Activated CD4-positive, alpha-beta T cell treated with anti-CD3 and anti-CD28 coated beads for 36 hours (primary cell): ENCODE measurements around the gene GPATCH4. TPM values are rescaled to one million over a fixed set of nuclear protein-coding genes. Genes with fewer than 3 reads are reported as not detected.

Experiments
- ATAC-seq: fragments of 200-7000 bp; cut with Tn5 transposase; one replicate; pipeline ENCODE4 v1.10.0; 2021; ENCODE audit warnings: mild to moderate bottlenecking, moderate library complexity
- CTCF ChIA-PET: fragments of 350-600 bp; sonication (Branson Sonifier 250); formaldehyde crosslinking; loops from one replicate; lab custom pipeline; 2021; ENCODE audit warnings: antibody characterized with exemption; lab: Charles Lee
- POLR2A ChIA-PET: fragments of 350-600 bp; sonication (Branson Sonifier 250); formaldehyde crosslinking; loops from one replicate; lab custom pipeline; 2021; ENCODE audit warnings: antibody characterized with exemption, inconsistent platforms; lab: Charles Lee
- DNase-seq: peaks from one replicate; pipeline ENCODE4 v3.0.0-alpha.2; 2020
- H3K27ac Mint-ChIP-seq: one replicate; pipeline ENCODE4 v1.8.0; 2021; ENCODE audit warnings: mixed read lengths
- H3K27me3 Mint-ChIP-seq: one replicate; pipeline ENCODE4 v1.8.0; 2021; ENCODE audit warnings: mixed read lengths
- H3K36me3 Mint-ChIP-seq: one replicate; pipeline ENCODE4 v1.8.0; 2021; ENCODE audit warnings: low read depth, mixed read lengths
- H3K4me1 Mint-ChIP-seq: one replicate; pipeline ENCODE4 v1.8.0; 2021; ENCODE audit warnings: mixed read lengths
- H3K4me3 Mint-ChIP-seq: one replicate; pipeline ENCODE4 v1.8.0; 2021; ENCODE audit warnings: mild to moderate bottlenecking, moderate library complexity, mixed read lengths
- H3K9me3 Mint-ChIP-seq: one replicate; pipeline ENCODE4 v1.8.0; 2021; ENCODE audit warnings: low read depth, mixed read lengths
- intact Hi-C, 2 experiments: fragments of 100-400 bp; cut with DNase I in 1 of 2; cut with micrococcal nuclease in 1 of 2; formaldehyde crosslinking; loops; one replicate each; pipeline versions ENCODE4 v1.14.2 to v1.15.1; 2022 to 2024; cut with DNase I, micrococcal nuclease
- total RNA-seq, 2 experiments: library from RNA; stranded (reverse); gene quantifications; one replicate each; pipeline ENCODE4 v1.2.3, GENCODE V29; 2021

GPATCH4 gene
- total RNA-seq, 2 experiments from 2014 or later: 38.5 to 48.7 TPM

DNA sequence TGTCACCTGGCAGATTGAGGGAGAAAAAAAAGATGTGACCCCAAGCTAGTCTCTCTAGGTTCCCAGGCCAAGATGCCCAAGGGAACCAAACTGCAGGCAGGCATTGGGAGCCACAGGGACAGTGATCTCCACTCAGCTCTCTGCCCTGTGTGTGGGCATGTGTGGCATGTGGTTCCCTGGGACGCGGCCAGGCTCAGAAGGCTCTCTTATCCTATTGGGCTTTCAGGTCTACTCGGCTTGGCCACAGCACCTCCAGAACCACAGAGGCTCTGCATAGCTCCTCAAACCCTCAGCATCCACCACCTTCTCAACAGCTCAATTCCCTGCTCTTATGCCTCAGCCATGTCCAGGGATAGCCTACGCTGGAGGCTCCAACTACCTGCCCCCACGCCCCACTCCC lies 50.9 kb downstream of the GPATCH4 start:
- intact Hi-C loops: loop anchor here in 1 of 2 experiments (10.0 kb wide), 1 partner anchor 176 kb away; no protein-coding TSS in a partner anchor
- H3K36me3 Mint-ChIP-seq: no peaks in the 10 kb centered on the region
- DNase-seq (no peak), ATAC-seq (no peak)
- ChIA-PET POLR2A (interaction anchor here (1.0 kb wide), 1 partner anchor 45 kb away, joined by 7 read pairs; no protein-coding TSS in a partner anchor), CTCF (interaction anchor here (1.3 to 1.5 kb wide), 2 partner anchors 54 to 70 kb away, joined by 3 to 7 read pairs; no protein-coding TSS in a partner anchor)
- H3K4me3 Mint-ChIP-seq: no peak overlapping the region
- no peak overlapping the region for H3K27ac Mint-ChIP-seq
- no peaks in the 10 kb centered on the region for H3K9me3 Mint-ChIP-seq
- no peaks in the 10 kb centered on the region for H3K27me3 Mint-ChIP-seq
- peaks cover 4% of the 10 kb centered on the region for H3K4me1 Mint-ChIP-seq

DNA sequence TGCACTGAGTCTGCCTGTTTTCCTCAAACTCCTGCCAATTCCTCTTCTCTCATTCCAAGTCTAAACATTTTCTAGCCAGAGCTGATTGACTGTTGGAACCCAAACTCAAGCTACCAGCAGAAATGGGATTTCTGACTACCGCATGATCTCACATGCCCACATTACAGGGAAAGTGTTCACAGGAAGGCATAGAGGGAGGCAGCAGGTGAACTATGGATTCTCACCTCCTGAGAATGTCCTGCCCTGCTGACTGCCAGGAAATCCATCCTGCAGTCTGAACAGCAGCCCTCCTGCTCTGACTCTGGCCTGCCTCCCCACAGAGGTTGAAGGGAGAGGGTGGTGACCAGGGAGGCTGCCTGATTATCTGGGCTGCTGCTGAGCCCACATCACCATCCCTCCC lies 51.4 kb downstream of the GPATCH4 start:
- ATAC-seq: no peak
- H3K4me3 Mint-ChIP-seq: no peak overlapping the region
- H3K27ac Mint-ChIP-seq: no peak overlapping the region
- H3K27me3 Mint-ChIP-seq: no peaks in the 10 kb centered on the region
- DNase-seq: no peak
- peaks cover 4% of the 10 kb centered on the region for H3K4me1 Mint-ChIP-seq
- CTCF ChIA-PET: interaction anchor here (1.3 to 1.5 kb wide), 2 partner anchors 55 to 69 kb away, joined by 3 to 7 read pairs; no protein-coding TSS in a partner anchor
- H3K9me3 Mint-ChIP-seq: no peaks in the 10 kb centered on the region
- no peaks in the 10 kb centered on the region for H3K36me3 Mint-ChIP-seq
- POLR2A ChIA-PET: interaction anchor here (1.0 kb wide), 1 partner anchor 46 kb away, joined by 7 read pairs; no protein-coding TSS in a partner anchor
- intact Hi-C loops: loop anchor here in 1 of 2 experiments (10.0 kb wide), 1 partner anchor 175 kb away; no protein-coding TSS in a partner anchor

DNA sequence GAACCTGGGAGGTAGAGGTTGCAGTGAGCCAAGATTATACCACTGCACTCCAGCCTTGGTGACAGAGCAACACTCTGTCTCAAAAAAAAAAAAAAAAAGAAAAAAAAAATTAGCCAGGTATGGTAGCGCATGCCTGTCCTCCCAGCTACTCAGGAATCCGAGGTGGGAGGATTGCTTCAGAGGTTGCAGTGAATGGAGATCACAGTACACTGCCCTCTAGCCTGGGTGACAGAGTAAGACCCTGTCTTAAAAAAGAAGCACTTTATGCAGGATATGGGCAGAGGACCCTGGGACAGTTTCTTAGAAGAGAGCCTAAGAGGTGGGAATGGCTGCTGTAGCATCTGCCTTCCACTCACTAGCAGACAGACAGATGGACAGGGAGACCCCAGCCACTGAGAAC lies 51.9 kb downstream of the GPATCH4 start:
- Mint-ChIP-seq H3K27me3 (no peaks in the 10 kb centered on the region), H3K36me3 (no peaks in the 10 kb centered on the region), H3K4me1 (peaks cover 4% of the 10 kb centered on the region), H3K4me3 (no peak overlapping the region), H3K9me3 (no peaks in the 10 kb centered on the region), H3K27ac (no peak overlapping the region)
- intact Hi-C loops: no loop called here
- ChIA-PET POLR2A (no interaction called here), CTCF (interaction anchor here (1.3 kb wide), 1 partner anchor 69 kb away, joined by 3 read pairs; no protein-coding TSS in a partner anchor)
- DNase-seq (no peak), ATAC-seq (no peak)

DNA sequence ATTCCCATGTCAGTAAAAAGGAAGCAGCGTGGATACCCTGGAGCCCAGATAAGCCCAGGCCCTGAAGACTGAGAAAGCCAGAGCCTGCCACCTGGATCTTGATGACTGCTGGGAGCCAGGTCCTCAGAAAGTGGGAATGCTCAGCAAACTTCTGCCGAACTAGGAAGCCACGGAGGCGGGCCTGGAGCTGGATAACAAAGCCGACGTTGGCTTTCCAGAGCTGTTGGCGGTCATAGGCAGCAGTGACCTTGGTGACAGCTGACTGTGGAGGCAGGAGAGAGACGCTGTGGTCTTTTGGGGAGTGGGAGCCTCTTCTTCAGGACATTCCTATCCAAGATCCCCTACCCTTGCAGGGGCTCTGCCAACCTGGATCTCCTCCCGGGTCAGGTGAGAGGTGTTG lies 53.3 kb downstream of the GPATCH4 start:
- DNase-seq: no peak
- intact Hi-C loops: no loop called here
- H3K4me1 Mint-ChIP-seq: peaks cover 2% of the 10 kb centered on the region
- ATAC-seq: no peak
- no peak overlapping the region for H3K27ac Mint-ChIP-seq
- ChIA-PET POLR2A (no interaction called here), CTCF (no interaction called here)
- no peaks in the 10 kb centered on the region for H3K9me3 Mint-ChIP-seq
- no peak overlapping the region for H3K4me3 Mint-ChIP-seq
- H3K27me3 Mint-ChIP-seq: no peaks in the 10 kb centered on the region
- no peaks in the 10 kb centered on the region for H3K36me3 Mint-ChIP-seq

DNA sequence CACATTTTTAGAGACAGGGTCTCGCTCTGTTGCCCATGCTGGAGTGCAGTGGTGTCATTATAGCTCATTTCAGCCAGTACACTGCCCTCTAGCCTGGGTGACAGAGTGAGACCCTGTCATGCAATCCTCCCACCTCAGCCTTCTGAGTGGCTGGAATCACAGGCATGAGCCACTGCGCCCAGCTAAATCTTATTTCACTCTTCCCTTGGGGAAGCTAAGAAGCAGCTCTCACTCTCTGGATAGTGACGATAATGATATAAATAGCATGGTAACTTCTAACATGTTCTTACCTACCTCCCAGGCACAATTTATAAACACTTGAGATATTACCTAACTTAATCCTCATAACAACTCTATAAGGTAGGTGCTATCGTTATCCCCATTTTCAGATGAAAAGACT lies 53.8 kb downstream of the GPATCH4 start:
- no peak overlapping the region for H3K27ac Mint-ChIP-seq
- H3K9me3 Mint-ChIP-seq: no peaks in the 10 kb centered on the region
- no peak for ATAC-seq
- H3K27me3 Mint-ChIP-seq: no peaks in the 10 kb centered on the region
- H3K36me3 Mint-ChIP-seq: no peaks in the 10 kb centered on the region
- DNase-seq: no peak
- intact Hi-C loops: no loop called here
- H3K4me1 Mint-ChIP-seq: peaks cover 2% of the 10 kb centered on the region
- ChIA-PET CTCF (no interaction called here), POLR2A (no interaction called here)
- no peak overlapping the region for H3K4me3 Mint-ChIP-seq

DNA sequence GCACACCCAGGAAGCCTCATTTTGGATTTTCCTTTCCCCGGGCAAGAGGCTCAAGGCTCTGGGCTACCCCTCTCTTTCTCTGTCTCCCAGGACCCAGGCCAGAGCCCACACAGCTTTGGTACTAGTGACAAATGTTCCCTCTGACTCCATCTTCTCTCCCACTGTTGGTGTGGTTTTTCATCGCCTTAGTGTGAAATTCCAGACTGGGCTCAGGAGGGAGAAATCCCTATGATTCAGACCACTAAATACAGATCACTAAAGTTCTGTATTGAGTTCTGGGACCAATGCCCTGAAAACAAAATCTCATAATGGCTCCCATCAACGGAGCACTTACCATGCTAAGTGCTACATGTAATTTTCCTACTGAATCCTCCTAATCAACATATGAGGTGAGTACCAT lies 55.0 kb downstream of the GPATCH4 start:
- H3K27ac Mint-ChIP-seq: no peak overlapping the region
- H3K36me3 Mint-ChIP-seq: no peaks in the 10 kb centered on the region
- H3K4me3 Mint-ChIP-seq: no peak overlapping the region
- no peak for DNase-seq
- ChIA-PET POLR2A (no interaction called here), CTCF (interaction anchor here (0.6 kb wide), 1 partner anchor 62 kb away, joined by 3 read pairs; no protein-coding TSS in a partner anchor)
- no peaks in the 10 kb centered on the region for H3K9me3 Mint-ChIP-seq
- H3K4me1 Mint-ChIP-seq: no peaks in the 10 kb centered on the region
- intact Hi-C loops: no loop called here
- H3K27me3 Mint-ChIP-seq: no peaks in the 10 kb centered on the region
- no peak for ATAC-seq

DNA sequence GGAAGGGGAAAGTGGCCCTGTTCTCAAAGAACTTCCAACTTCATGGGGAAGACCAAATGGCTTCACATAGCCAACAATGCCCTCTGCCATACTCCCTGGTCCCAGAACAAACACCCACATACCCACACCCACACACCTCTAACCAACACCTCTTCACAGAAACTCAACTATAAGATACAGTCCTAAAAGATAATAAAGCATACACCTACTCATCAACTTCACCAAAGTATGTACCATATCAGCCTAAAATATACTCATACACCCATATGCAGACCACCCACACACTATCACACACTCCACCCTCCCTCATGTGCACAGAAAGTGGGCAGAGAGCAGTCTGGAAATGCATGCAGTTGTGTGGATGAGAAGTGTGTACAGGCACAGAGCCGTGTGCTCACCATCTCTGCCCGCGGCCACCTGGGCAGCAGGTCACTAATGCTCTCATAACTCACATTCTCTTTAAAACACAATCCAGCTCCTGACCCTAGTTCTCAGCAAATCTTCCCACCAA lies 56.6 kb downstream of the GPATCH4 start:
- DNase-seq (no peak), ATAC-seq (no peak)
- no peak overlapping the region for H3K4me3 Mint-ChIP-seq
- no peaks in the 10 kb centered on the region for H3K36me3 Mint-ChIP-seq
- intact Hi-C loops: no loop called here
- no peak overlapping the region for H3K27ac Mint-ChIP-seq
- ChIA-PET CTCF (no interaction called here), POLR2A (no interaction called here)
- no peaks in the 10 kb centered on the region for H3K9me3 Mint-ChIP-seq
- H3K27me3 Mint-ChIP-seq: no peaks in the 10 kb centered on the region
- no peaks in the 10 kb centered on the region for H3K4me1 Mint-ChIP-seq

Other genes with a start within 250 kb of the GPATCH4 start
- not detected for gene RHBG, start 232.3 kb downstream of the GPATCH4 start, total RNA-seq
- 10 to 100 TPM; 32.1 to 33.6 TPM for gene MEF2D, start 100.7 kb downstream of the GPATCH4 start, total RNA-seq
- 10 to 100 TPM; 14.9 to 16.0 TPM for gene IQGAP3, start 28.9 kb downstream of the GPATCH4 start, total RNA-seq
- gene TTC24, start 21.8 kb downstream of the GPATCH4 start, total RNA-seq: 1 to 10 TPM; 7.3 to 9.1 TPM
- 10 to 100 TPM; 79.9 to 82.0 TPM for gene NAXE, start 9.7 kb downstream of the GPATCH4 start, total RNA-seq
- gene HAPLN2, start 17.9 kb upstream of the GPATCH4 start, total RNA-seq: under 1 TPM in 1 of 2 experiments, not detected in 1; 0.34 TPM
- gene BCAN, start 40.6 kb upstream of the GPATCH4 start, total RNA-seq: not detected
- gene NES, start 75.9 kb upstream of the GPATCH4 start, total RNA-seq: under 1 TPM in 1 of 2 experiments, not detected in 1; 0.02 TPM
- under 1 TPM; 0.88 to 0.98 TPM for gene CRABP2, start 104.1 kb upstream of the GPATCH4 start, total RNA-seq
- gene METTL25B, start 127.0 kb upstream of the GPATCH4 start, total RNA-seq: 10 to 100 TPM; 31.0 to 40.5 TPM
- 10 to 100 TPM; 48.4 to 65.2 TPM for gene ISG20L2, start 127.3 kb upstream of the GPATCH4 start, total RNA-seq
- gene MRPL24, start 139.6 kb upstream of the GPATCH4 start, total RNA-seq: 10 to 100 TPM; 81.9 to 89.7 TPM
- 100 to 1,000 TPM; 312 to 358 TPM for gene HDGF, start 150.2 kb upstream of the GPATCH4 start, total RNA-seq
- 100 to 1,000 TPM in 1 of 2 experiments, 10 to 100 TPM in 1; 80.4 to 110 TPM for gene PRCC, start 166.1 kb upstream of the GPATCH4 start, total RNA-seq
- gene SH2D2A, start 215.4 kb upstream of the GPATCH4 start, total RNA-seq: 100 to 1,000 TPM; 189 to 211 TPM